Measurements from ENCODE around the gene AK9.

GRCh38 chr6:109714611-109715010 lies 23.6 kb upstream of the AK9 start:
- TF ChIP-seq FOXM1 (IDR thresholded peaks at IDR 0.05; ENCODE audit: borderline replicate concordance) (no peak), FOXA1 (IDR thresholded peaks at IDR 0.05) (no peak), NFRKB (IDR thresholded peaks at IDR 0.05) (no peak), TARDBP (IDR thresholded peaks at IDR 0.05) (no peak), SP1 (IDR thresholded peaks at IDR 0.05) (no peak), LEF1 (IDR thresholded peaks at IDR 0.05; ENCODE audit: borderline replicate concordance) (no peak)
